A549 treated with Hydrocortisone at 1 μM for 4 hours (cell line): Measurements from ENCODE around the gene CYP1A2. TPM values are rescaled to one million over a fixed set of nuclear protein-coding genes. Genes with fewer than 3 reads are reported as not detected.

Experiments
- total RNA-seq: library from RNA; stranded (reverse); fragments of 200-300 nt; extraction: Qiagen RNA extraction; gene quantifications from 5 replicates; pipeline ENCODE4 v1.2.3, GENCODE V29; 2022

Gene CYP1A2
- not detected in 5 replicates for total RNA-seq

DNA sequence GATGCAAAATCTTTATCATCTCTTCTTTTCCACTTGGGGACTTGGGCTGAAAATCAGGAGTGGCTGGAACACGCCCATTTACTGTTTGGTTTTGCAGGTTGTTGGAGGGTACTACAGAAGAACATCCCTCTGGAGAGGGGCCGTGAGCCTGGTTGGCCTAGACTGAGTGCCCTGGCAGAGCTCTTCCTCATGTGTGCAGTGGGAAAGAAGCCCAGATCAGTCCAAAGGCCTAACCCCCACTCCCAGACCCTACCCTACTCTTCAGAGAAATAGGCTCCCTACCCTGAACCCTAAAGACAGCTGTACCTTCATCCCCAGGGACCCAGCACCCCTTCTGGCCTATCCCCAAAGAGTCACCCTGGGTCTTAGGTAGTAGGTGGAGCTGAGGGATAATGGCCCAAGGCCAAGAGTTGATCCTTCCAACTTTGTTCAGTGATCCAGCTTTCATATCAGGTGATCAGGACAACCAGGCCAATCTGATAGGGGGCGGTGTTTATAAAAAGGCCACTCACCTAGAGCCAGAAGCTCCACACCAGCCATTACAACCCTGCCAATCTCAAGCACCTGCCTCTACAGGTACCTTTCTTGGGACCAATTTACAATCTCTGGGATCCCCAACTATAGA, at the start of gene CYP1A2:
Gene CYP1A2, plus strand, starts transcription at position 524 of the 625 bp plus-strand sequence. CDS start 894 bp downstream, outside the sequence.

DNA sequence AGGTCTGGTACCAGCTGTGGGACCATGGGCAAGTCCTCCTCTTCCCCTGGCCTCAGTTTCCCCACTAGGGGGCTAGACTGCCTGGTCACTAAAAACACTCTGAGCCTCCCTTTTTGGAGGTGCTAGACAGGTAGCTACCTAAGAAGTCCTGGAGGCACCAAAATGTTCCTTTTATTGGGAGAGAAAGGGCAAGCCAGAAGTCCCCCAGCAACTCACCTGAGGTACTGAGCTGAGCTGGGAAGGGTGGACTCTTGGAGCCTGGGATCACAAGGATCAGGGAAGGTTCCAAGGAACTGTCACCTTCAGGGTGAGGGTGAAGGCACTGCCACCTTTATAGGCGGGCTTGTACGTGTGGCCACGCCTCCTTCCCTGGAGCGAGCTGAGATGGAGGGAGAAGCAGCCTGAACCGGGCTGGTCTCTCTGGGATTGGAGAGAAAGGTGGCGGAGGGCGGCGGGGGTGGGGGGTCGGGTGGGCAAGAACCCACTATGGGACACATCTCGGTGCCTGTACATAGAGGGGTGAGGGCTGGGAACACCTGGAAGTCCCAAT, 23.3 kb upstream of the CYP1A2 start, which contains the start of gene CYP1A1:
Gene CYP1A1, minus strand, starts transcription at position 304 of the 550 bp plus-strand sequence. CDS start 2,431 bp downstream, outside the sequence.

DNA sequence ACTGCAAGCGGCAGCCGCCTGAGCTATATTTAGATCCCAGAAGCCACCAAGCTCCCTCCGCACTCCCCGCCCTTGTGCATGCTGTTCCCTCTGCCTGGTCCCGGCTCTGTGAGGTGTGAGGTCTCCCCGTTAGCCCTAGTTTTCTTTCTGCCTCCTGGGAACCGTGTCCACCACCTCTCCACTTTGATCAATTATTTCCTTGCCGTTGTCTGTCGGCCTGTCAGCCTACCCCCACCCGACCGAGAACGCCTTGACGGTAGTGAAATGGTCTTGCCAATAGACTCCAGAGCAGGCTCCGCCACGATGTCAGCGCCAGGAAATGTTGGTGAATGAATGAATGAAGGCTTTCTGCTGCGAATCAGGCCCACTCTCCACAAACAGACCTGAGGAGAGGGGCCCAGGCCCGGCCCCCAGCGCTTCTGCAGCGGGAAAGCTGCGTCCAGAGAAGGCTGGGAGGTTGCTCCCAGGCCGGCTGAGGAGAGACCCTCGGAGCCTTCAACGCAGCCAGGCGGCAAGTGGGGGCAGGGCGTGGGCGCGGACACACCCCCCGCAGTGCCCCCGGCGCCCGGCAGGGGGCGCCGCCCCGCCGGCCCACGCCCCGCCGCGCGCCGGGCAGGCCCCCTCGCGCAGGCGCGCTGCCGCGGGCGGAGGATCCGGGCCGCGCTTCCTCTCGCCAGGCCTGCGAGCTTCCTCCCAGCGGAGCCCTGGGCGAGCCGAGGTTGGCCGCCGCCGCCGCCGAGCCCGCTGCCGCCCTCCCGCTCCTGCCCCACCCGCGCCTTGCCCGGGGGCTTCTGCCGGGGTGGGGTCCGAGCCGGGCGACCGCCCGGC, 33.0 kb downstream of the CYP1A2 start, which contains the start of gene CSK:
Gene CSK, plus strand, starts transcription at position 650 of the 828 bp plus-strand sequence. CDS start 16,218 bp downstream, outside the sequence.

Other genes starting within 250 kb of the CYP1A2 start
- 2.8 to 4.1 TPM (median 3.3 TPM) in 5 replicates for gene ARID3B, start 207.6 kb upstream of the CYP1A2 start, total RNA-seq
- gene CLK3, start 133.0 kb upstream of the CYP1A2 start, total RNA-seq: 32.0 to 46.3 TPM (median 32.8 TPM) in 5 replicates
- 18.7 to 26.6 TPM (median 20.9 TPM) in 5 replicates for gene EDC3, start 52.8 kb upstream of the CYP1A2 start, total RNA-seq
- 1.4 to 2.5 TPM (median 1.8 TPM) in 5 replicates for gene CYP1A1, start 23.3 kb upstream of the CYP1A2 start, total RNA-seq
- gene CSK, start 33.2 kb downstream of the CYP1A2 start, total RNA-seq: 59.4 to 74.2 TPM (median 63.1 TPM) in 5 replicates
- gene LMAN1L, start 64.0 kb downstream of the CYP1A2 start, total RNA-seq: 0.09 to 0.15 TPM in 2 of 5 replicates, not detected in the others
- gene CPLX3, start 77.8 kb downstream of the CYP1A2 start, total RNA-seq: 0.05 to 0.06 TPM in 2 of 5 replicates, not detected in the others
- 31.5 to 35.9 TPM (median 33.9 TPM) in 5 replicates for gene ULK3, start 94.3 kb downstream of the CYP1A2 start, total RNA-seq
- 62.6 to 67.1 TPM (median 64.1 TPM) in 5 replicates for gene SCAMP2, start 124.5 kb downstream of the CYP1A2 start, total RNA-seq
- 27.3 to 43.1 TPM (median 29.9 TPM) in 5 replicates for gene MPI, start 141.2 kb downstream of the CYP1A2 start, total RNA-seq
- 31.2 to 40.6 TPM (median 35.3 TPM) in 5 replicates for gene FAM219B, start 158.0 kb downstream of the CYP1A2 start, total RNA-seq
- 375 to 627 TPM (median 557 TPM) in 5 replicates for gene COX5A, start 189.2 kb downstream of the CYP1A2 start, total RNA-seq
- gene RPP25, start 207.9 kb downstream of the CYP1A2 start, total RNA-seq: 19.2 to 26.0 TPM (median 25.6 TPM) in 5 replicates
- gene SCAMP5, start 246.7 kb downstream of the CYP1A2 start, total RNA-seq: 11.4 to 14.0 TPM (median 13.1 TPM) in 5 replicates